ENCODE data around the gene NCKAP5. TPM values are rescaled to one million over a fixed set of nuclear protein-coding genes. Genes with fewer than 3 reads are reported as not detected.

The NCKAP5 gene
- total RNA-seq, 1 donor from 2014 or later = 33.3 TPM

DNA sequence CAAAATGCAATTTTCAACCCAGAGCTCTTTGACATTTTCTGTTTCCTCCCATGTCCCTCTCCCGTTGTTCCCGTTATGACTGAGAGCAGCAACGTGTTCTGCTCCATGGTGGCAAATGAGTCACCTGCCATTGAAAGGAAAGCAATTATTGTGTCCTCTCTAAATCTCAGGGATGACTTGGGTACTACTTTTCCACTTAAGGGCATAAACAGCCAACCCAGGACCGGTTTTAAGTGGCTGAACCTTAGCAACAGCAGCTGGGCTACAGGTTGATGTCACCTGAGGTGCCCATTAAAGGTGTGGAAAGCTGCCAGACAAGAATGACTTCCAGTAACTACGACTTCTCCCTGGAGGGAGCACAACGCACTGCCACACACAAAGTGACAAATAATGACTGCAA is 236.8 kb downstream of the NCKAP5 start:
- no peak for DNase-seq

DNA sequence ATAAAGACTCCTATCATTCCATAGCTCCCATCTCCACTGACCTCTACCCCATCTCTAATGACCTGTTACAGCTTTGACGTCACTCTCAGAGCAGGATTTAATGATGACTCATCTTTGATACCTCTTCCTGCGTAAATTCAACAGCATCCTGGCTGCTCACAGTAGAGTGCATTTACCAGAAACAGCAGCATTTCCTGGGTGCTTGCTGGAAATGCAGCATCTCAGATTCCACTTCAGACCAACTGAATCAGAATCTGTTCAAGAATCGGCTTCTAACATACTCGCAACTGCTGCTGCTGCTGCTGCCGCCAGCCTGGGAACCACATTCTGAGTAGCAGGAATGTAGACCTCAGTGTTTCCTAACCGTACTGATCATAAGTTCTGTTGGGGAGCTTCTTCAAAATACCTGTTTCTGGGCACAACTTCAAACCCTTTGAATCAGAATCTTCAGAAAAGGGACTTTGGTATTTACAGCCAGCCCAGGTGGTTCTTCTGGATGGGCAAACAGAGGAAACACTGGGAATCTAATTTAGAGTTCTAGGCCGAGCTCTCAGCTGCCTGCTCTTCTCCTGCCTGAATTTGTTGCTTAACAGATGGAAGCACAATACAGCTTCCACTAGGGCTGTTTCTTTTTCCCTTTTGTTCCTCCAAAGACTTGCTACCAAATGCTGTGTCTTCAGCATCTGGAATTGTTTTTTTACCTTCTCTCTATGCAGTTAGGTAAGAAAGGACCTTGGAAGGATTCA is 241.4 kb downstream of the NCKAP5 start:
- no peak for DNase-seq

DNA sequence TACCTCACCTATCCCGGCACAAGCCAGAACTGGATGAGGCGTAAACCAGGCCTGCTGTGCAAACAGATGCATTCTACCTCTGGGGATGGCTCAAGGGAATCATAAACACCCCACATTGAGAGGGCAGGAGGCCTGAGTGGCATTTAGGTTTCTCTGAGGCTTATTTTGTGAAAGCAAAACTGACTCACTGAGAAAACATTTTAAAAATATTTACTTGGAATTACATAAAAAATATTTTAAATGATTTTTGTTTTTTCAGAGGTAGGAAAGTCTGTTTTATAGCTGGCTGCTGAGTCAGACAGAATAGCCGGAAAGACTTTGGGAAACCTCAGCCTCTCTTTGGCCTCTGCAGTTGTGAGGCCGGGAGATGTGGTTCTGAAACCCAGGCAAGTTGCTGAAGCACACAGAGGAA is 244.1 kb downstream of the NCKAP5 start:
- DNase-seq = no peak

GRCh38 chr2:133322909-133323308 is 245.4 kb downstream of the NCKAP5 start:
- no peak for DNase-seq

- no peak for DNase-seq
These were observed 251.1 kb downstream of the NCKAP5 start for GRCh38 chr2:133317178-133317577.

- DNase-seq = no peak
These were observed 251.7 kb downstream of the NCKAP5 start for GRCh38 chr2:133316557-133316956.

- no peak for DNase-seq
These were observed 253.0 kb downstream of the NCKAP5 start for GRCh38 chr2:133315280-133315679.

- no peak for DNase-seq
These were observed 253.5 kb downstream of the NCKAP5 start for GRCh38 chr2:133314795-133315194.

- no peak for DNase-seq
These were observed 256.1 kb downstream of the NCKAP5 start for GRCh38 chr2:133312038-133312729.

GRCh38 chr2:133306236-133306635 is 262.0 kb downstream of the NCKAP5 start:
- no peak for DNase-seq

- no peak for DNase-seq
These were observed 263.9 kb downstream of the NCKAP5 start for GRCh38 chr2:133304344-133304743.

- DNase-seq = no peak
These were observed 265.1 kb downstream of the NCKAP5 start for GRCh38 chr2:133303150-133303549.

- DNase-seq = no peak
These were observed 271.9 kb downstream of the NCKAP5 start for GRCh38 chr2:133296401-133296800.

GRCh38 chr2:133293544-133294353 is 274.5 kb downstream of the NCKAP5 start:
- no peak for DNase-seq

GRCh38 chr2:133292259-133292658 is 276.0 kb downstream of the NCKAP5 start:
- DNase-seq = no peak

- no peak for DNase-seq
These were observed 280.6 kb downstream of the NCKAP5 start for GRCh38 chr2:133287709-133288108.

- DNase-seq = no peak
These were observed 281.8 kb downstream of the NCKAP5 start for GRCh38 chr2:133286326-133286922.

DNA sequence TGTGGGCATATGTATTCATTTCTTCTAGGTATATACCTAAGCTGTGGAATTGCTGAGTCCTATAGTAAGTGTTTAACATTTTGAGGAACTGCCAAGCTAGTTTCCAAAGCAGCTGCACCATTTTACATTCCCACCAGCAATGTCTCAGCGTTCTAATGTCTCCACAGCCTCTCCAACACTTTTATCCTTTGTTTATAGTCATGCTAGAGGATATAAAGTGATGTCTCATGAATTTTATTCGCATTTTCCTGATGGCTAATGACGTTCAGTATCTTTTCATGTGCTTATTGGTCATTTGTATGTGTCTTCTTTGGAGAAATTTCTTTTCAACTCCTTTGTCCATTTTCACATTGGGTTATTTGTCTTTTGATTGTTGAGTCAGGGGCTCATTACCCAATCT is 295.2 kb downstream of the NCKAP5 start:
- no peak for DNase-seq

DNA sequence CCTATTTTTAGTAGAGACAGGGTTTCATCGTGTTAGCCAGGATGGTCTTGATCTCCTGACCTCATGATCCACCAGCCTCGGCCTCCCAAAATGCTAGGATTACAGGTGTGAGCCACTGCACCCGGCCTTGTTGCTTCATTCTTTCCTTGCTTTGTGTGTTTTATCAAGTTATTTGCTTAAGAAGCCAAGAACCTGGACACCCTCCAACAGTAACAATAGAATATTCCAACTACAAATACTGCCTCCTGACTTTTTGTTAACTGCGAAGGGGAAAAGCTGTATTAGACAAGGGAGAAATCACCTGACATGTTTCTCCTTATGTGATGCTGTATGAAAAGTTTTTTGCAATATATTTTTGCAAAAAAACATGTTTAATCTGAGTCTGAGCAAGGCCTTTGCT is 297.2 kb downstream of the NCKAP5 start:
- no peak for DNase-seq

GRCh38 chr2:133270550-133270949 is 297.7 kb downstream of the NCKAP5 start:
- DNase-seq = no peak

DNA sequence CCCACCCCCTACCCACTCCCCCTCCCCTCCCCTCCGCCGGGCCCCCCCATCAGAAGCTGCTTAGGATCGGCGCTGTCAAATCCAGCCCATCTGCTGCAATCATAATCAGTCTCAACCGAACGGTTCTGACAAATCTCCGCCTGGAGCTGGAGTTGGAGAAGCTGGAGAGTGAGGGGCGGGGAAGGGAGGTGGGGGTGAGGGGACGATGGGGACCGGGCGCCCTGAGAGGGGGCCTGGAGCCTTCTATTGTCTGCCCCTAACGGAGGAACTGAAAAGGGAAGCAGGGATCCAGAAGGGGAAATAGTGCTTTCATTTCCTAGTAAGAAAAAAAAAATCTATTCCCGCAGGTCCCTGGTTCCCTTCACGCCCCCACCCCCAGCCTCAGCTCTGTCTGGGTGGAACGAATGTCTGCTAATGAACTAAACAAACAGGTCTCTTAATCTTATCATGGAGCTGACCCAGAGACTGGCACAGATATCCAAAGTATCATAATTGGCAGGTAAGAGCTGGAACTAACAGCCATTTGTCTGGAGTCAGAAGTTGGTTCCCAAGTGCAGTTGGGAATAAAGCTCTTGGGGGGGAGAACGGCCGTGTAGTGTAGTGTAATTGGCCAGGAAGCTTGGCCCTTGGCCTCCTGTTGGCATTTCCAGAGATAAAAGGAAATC is 301.2 kb downstream of the NCKAP5 start:
- DNase-seq = no peak

All from skin of body (tissue), 2 donors.